HepG2 (cell line): Measurements from ENCODE around the gene HEXA. TPM values are rescaled to one million over a fixed set of nuclear protein-coding genes. Genes with fewer than 3 reads are reported as not detected.

Experiments used
- ATAC-seq: fragments of 200-7000 bp; cut with Tn5 transposase; 3 replicates; pipeline ENCODE4 v1.9.1; 2020; ENCODE audit warnings: mild to moderate bottlenecking, moderate library complexity
- BruUV-seq: library from RNA; stranded (reverse); fragments of 400-500 nt; replicated peaks from 2 replicates; lab custom pipeline; 2021; lab: Mats Ljungman, UMichigan
- CTCF ChIA-PET: fragments of 300-600 bp; formaldehyde crosslinking; extraction: SDS; loops from one replicate; lab custom pipeline; 2021; ENCODE audit warnings: low total read pairs, inconsistent platforms, low intra/inter-chr PET ratio; lab: Yijun Ruan, JAX
- POLR2A ChIA-PET: fragments of 350-600 bp; sonication (Branson Sonifier 250); formaldehyde crosslinking; loops from one replicate; lab custom pipeline; 2020; ENCODE audit warnings: antibody characterized with exemption, inconsistent platforms; lab: Yijun Ruan, JAX
- DNase-seq: peaks from one replicate; pipeline ENCODE4 v3.0.0-alpha.2; 2015; ENCODE audit warnings: low spot score
- FAIRE-seq: peaks from 3 replicates; lab custom pipeline; 2011; peaks lifted over from hg19 to GRCh38; lab: Jason Lieb, UNC
- H2AFZ ChIP-seq: one replicate; pipeline ENCODE4 v1.6.1; 2011; ENCODE audit warnings: low read length, inconsistent platforms
- H3K27ac ChIP-seq: fragments of 300-600 bp; 3 replicates; pipeline ENCODE4 v1.8.0; 2011; ENCODE audit warnings: mixed run types, mild to moderate bottlenecking, mixed read lengths, low read length, inconsistent platforms; ENCODE audit not compliant: insufficient read depth; ENCODE audit errors: extremely low read length
- H3K27me3 ChIP-seq, 2 experiments: fragments of 200-600 bp in 1 of 2; 2 replicates in 1 of 2; 3 replicates in 1 of 2; pipeline versions ENCODE4 v1.6.0 to v1.8.0; 2011; ENCODE audit warnings: low read length in 2 of 2, mild to moderate bottlenecking in 2 of 2, moderate library complexity in 2 of 2, inconsistent platforms in 1 of 2; ENCODE audit not compliant: insufficient read depth in 2 of 2, control insufficient read depth in 1 of 2
- H3K36me3 ChIP-seq, 2 experiments: fragments of 200-600 bp in 1 of 2; replicated peaks in 1 of 2; 2 replicates in 1 of 2; 3 replicates in 1 of 2; pipeline versions ENCODE4 v1.5.1 to v1.8.0; 2011; ENCODE audit warnings: low read length in 2 of 2, inconsistent platforms in 1 of 2; ENCODE audit not compliant: insufficient read depth in 2 of 2, control insufficient read depth in 1 of 2
- H3K4me1 ChIP-seq: 2 replicates; pipeline ENCODE4 v1.5.1; 2012; ENCODE audit warnings: low read length, inconsistent platforms; ENCODE audit not compliant: insufficient read depth
- H3K4me2 ChIP-seq: 2 replicates; pipeline ENCODE4 v1.6.0; 2011; ENCODE audit warnings: low read depth, low read length, inconsistent platforms
- H3K4me3 ChIP-seq, 3 experiments: fragments of 200-600 bp in 1 of 3; sonication (generic), shearing (Covaris generic) in 1 of 3; replicated peaks in 1 of 3; 2 replicates each; pipeline ENCODE4 v1.5.1; 2011 to 2016; ENCODE audit warnings: low read length in 3 of 3, inconsistent platforms in 2 of 3, low read depth in 2 of 3, mild to moderate bottlenecking in 2 of 3, control low read depth in 1 of 3, mixed read lengths in 1 of 3; ENCODE audit not compliant: insufficient read depth in 1 of 3
- H3K79me2 ChIP-seq: one replicate; pipeline ENCODE4 v1.6.1; 2011; ENCODE audit warnings: low read length, inconsistent platforms; ENCODE audit not compliant: insufficient read depth
- H3K9ac ChIP-seq: 2 replicates; pipeline ENCODE4 v1.6.0; 2011; ENCODE audit warnings: mild to moderate bottlenecking, low read depth, low read length, inconsistent platforms; ENCODE audit not compliant: insufficient read depth
- H3K9me3 ChIP-seq: 2 replicates; pipeline ENCODE4 v1.5.1; 2012; ENCODE audit warnings: mild to moderate bottlenecking, low read length
- H4K20me1 ChIP-seq: 2 replicates; pipeline ENCODE4 v1.6.0; 2011; ENCODE audit warnings: inconsistent platforms, mild to moderate bottlenecking, low read length, moderate library complexity; ENCODE audit not compliant: insufficient read depth
- ARID4A ChIP-seq: sonication (generic); formaldehyde crosslinking; IDR thresholded peaks from 2 replicates; pipeline ENCODE4 v1.5.0; 2020; ENCODE audit warnings: mild to moderate bottlenecking, missing genetic modification reagents, borderline replicate concordance
- BHLHE40 ChIP-seq: IDR thresholded peaks from 2 replicates; pipeline ENCODE4 v1.6.1; 2011; ENCODE audit warnings: low read length, improper control_type of control experiment
- HIVEP1 ChIP-seq: sonication (generic); formaldehyde crosslinking; IDR thresholded peaks from 2 replicates; pipeline ENCODE4 v1.4.0; 2020; ENCODE audit warnings: mild to moderate bottlenecking, missing genetic modification reagents
- IRX3 ChIP-seq: sonication (generic); formaldehyde crosslinking; IDR thresholded peaks from 2 replicates; pipeline ENCODE4 v1.8.1; 2023; ENCODE audit warnings: mild to moderate bottlenecking, low read depth, missing genetic modification reagents, borderline replicate concordance
- KDM5A ChIP-seq: fragments of 200-600 bp; sonication (generic); IDR thresholded peaks from 2 replicates; pipeline ENCODE4 v1.7.0; 2018; ENCODE audit warnings: antibody characterized with exemption, mild to moderate bottlenecking, low read length, borderline replicate concordance
- MAX ChIP-seq: IDR thresholded peaks from 2 replicates; pipeline ENCODE4 v1.6.1; 2012; ENCODE audit warnings: inconsistent platforms
- RFX1 ChIP-seq: fragments of 450-650 bp; IDR thresholded peaks from 2 replicates; pipeline ENCODE4 v1.6.1; 2017
- RORA ChIP-seq: sonication (generic); formaldehyde crosslinking; IDR thresholded peaks from 2 replicates; pipeline ENCODE4 v1.5.0; 2020; ENCODE audit warnings: mild to moderate bottlenecking, missing genetic modification reagents, moderate library complexity
- SAFB2 ChIP-seq: sonication (generic); formaldehyde crosslinking; IDR thresholded peaks from 2 replicates; pipeline ENCODE4 v1.5.1; 2020; ENCODE audit warnings: missing genetic modification reagents, low read depth, mild to moderate bottlenecking, borderline replicate concordance
- STAG1 ChIP-seq: sonication (generic); formaldehyde crosslinking; IDR thresholded peaks from 2 replicates; pipeline ENCODE4 v1.4.0; 2020; ENCODE audit warnings: missing genetic modification reagents
- THAP7 ChIP-seq: sonication (generic); formaldehyde crosslinking; IDR thresholded peaks from 2 replicates; pipeline ENCODE4 v1.8.1; 2023; ENCODE audit warnings: mild to moderate bottlenecking, missing genetic modification reagents
- ZMAT3 ChIP-seq: sonication (generic); formaldehyde crosslinking; conservative IDR thresholded peaks from 2 replicates; pipeline ENCODE4 v1.7.0; 2021; ENCODE audit warnings: missing genetic modification reagents
- ZMYM4 ChIP-seq: sonication (generic); formaldehyde crosslinking; IDR thresholded peaks from 2 replicates; pipeline ENCODE4 v1.8.1; 2023; ENCODE audit warnings: mild to moderate bottlenecking, missing genetic modification reagents
- ZNF44 ChIP-seq: sonication (generic); formaldehyde crosslinking; IDR thresholded peaks from 2 replicates; pipeline ENCODE4 v1.5.1; 2020; ENCODE audit warnings: mild to moderate bottlenecking, missing genetic modification reagents
- ZNF605 ChIP-seq: sonication (generic); formaldehyde crosslinking; IDR thresholded peaks from 2 replicates; pipeline ENCODE4 v1.8.0; 2022; ENCODE audit warnings: mild to moderate bottlenecking, missing genetic modification reagents
- ZNF790 ChIP-seq: sonication (generic); formaldehyde crosslinking; IDR thresholded peaks from 2 replicates; pipeline ENCODE4 v1.8.0; 2022; ENCODE audit warnings: missing genetic modification reagents, mild to moderate bottlenecking, borderline replicate concordance
- ZSCAN20 ChIP-seq: sonication (generic); formaldehyde crosslinking; IDR thresholded peaks from 2 replicates; pipeline ENCODE4 v1.4.0; 2020; ENCODE audit warnings: missing genetic modification reagents, mild to moderate bottlenecking, borderline replicate concordance
- WGBS: methylation state at CpG from one replicate; pipeline ENCODE4 v1.1.6; 2017; ENCODE audit warnings: low lambda C conversion rate; 5-methylcytosine and 5-hydroxymethylcytosine counted together
- in situ Hi-C: cut with HindIII; loops from 2 replicates; pipeline ENCODE4 v1.10.0; 2017; ENCODE audit warnings: low pct_unique_long_range_greater_than_20kb; ENCODE audit not compliant: extremely low pct_ligation_motif_present
- intact Hi-C: fragments of 100-400 bp; cut with micrococcal nuclease; formaldehyde crosslinking; loops from one replicate; pipeline ENCODE4 v1.10.0; 2022; ENCODE audit not compliant: unreplicated experiment
- polyA plus RNA-seq, 8 experiments: library from polyadenylated mRNA; depleted of rRNA in 3 of 8; stranded (reverse) in 7 of 8; unstranded in 1 of 8; fragments of >200 nt; fragmentation: Illumina TruSeq in 4 of 8; extraction: Trizol in 4 of 8; gene quantifications; 2 replicates each; pipeline versions ENCODE4 v1.2.1 to v1.2.3, GENCODE V29; 2011 to 2016; ENCODE audit warnings: low read depth in 4 of 8, missing spikeins in 1 of 8, mixed read lengths in 1 of 8; ENCODE audit not compliant: insufficient read depth in 1 of 8
- total RNA-seq, 5 experiments: library from RNA; depleted of rRNA; stranded (reverse); fragments of >200 nt; fragmentation: Illumina TruSeq; extraction: Trizol; gene quantifications; 2 replicates each; pipeline ENCODE4 v1.2.3, GENCODE V29; 2016; ENCODE audit warnings: low read depth in 1 of 5
- TF ChIP-seq, protein P1 (sequence below): sonication (generic); formaldehyde crosslinking; IDR thresholded peaks from 2 replicates; pipeline ENCODE4 v1.8.0; 2023; ENCODE audit warnings: mild to moderate bottlenecking, missing genetic modification reagents

The HEXA gene
- total and polyA plus RNA-seq, 2 of the 13 experiments (the other 11 are each of a cell fraction or from before 2014, with no cell fraction given) = 106 to 219 TPM

GRCh38 chr15:72404841-72405240, 29.0 kb upstream of the HEXA start (continued):
- TF ChIP-seq ARID4A (CRISPR knock-in tag) (no peak), ZSCAN20 (CRISPR knock-in tag) (no peak), RORA (CRISPR knock-in tag) (no peak)

- no peak overlapping the region for H2AFZ ChIP-seq
- no peak overlapping the region for H3K27ac ChIP-seq
- no peak overlapping the region for H3K9ac ChIP-seq
- H3K4me1 ChIP-seq = peaks cover 3% of the 10 kb centered on the region
- no peaks in the 10 kb centered on the region for H3K79me2 ChIP-seq
- 0% methylated on average over 3 of the region's 3 CpGs for WGBS
- ChIA-PET POLR2A (no interaction called here), CTCF (no interaction called here)
- DNase-seq (no peak), ATAC-seq (no peak), FAIRE-seq (no peak)
- H3K4me3 ChIP-seq = no peak overlapping the region
- H3K36me3 ChIP-seq = no peaks in the 10 kb centered on the region
- H3K9me3 ChIP-seq = no peaks in the 10 kb centered on the region
- no TSS peak for BruUV-seq
- H3K4me2 ChIP-seq = no peak overlapping the region
- intact Hi-C loops = no loop called here
- in situ Hi-C loops = no loop called here
- H3K27me3 ChIP-seq = peaks cover 0 to 9% of the 10 kb centered on the region in 2 experiments; a peak in 2 of 5 replicates
- H4K20me1 ChIP-seq = no peaks in the 10 kb centered on the region
- TF ChIP-seq THAP7 (CRISPR knock-in tag) (no peak), SAFB2 (no peak), RFX1 (no peak), HIVEP1 (CRISPR knock-in tag) (no peak), KDM5A (no peak), ZMAT3 (CRISPR knock-in tag) (no peak), STAG1 (no peak), ZMYM4 (CRISPR knock-in tag) (no peak), MAX (no peak), ZNF44 (CRISPR knock-in tag) (no peak), ZNF790 (no peak), BHLHE40 (no peak), IRX3 (CRISPR knock-in tag) (no peak), ZNF605 (CRISPR knock-in tag) (no peak)
- TF ChIP-seq, protein P1, sequence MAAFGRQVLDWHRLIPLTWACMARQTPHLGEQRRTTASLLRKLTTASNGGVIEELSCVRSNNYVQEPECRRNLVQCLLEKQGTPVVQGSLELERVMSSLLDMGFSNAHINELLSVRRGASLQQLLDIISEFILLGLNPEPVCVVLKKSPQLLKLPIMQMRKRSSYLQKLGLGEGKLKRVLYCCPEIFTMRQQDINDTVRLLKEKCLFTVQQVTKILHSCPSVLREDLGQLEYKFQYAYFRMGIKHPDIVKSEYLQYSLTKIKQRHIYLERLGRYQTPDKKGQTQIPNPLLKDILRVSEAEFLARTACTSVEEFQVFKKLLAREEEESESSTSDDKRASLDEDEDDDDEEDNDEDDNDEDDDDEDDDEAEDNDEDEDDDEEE = no peak
These were observed 28.5 kb upstream of the HEXA start for GRCh38 chr15:72404356-72404755.
